ENCODE data around the gene CDX1. TPM values are rescaled to one million over a fixed set of nuclear protein-coding genes. Genes with fewer than 3 reads are reported as not detected.

The CDX1 gene
- total and polyA plus RNA-seq, 2 of the 8 experiments (the other 6 are each of a cell fraction or from before 2014, with no cell fraction given): not detected

GRCh38 chr5:150189326-150189725 is 22.7 kb downstream of the CDX1 start:
- no peak overlapping the region for H3K9ac ChIP-seq (replicated peaks in 1 of 4; ENCODE audit: extremely low read depth in 1 of 4, low read depth in 3 of 4, low read length in 3 of 4)
- H2BK120ac ChIP-seq (replicated peaks; ENCODE audit: low read depth, low read length): no peak overlapping the region
- no peak overlapping the region for H4K8ac ChIP-seq (ENCODE audit: extremely low read depth, insufficient read depth, low read length)
- H2AK5ac ChIP-seq (ENCODE audit: low read depth, low read length): no peak overlapping the region
- H4K5ac ChIP-seq (ENCODE audit: insufficient read length, low read depth, low read length): no peak overlapping the region
- H3K4me3 ChIP-seq (ENCODE audit: extremely low read depth in 1 of 4, insufficient read depth in 2 of 4, low read depth in 3 of 4, low read length in 4 of 4): peak overlapping the region in 2 of 4 experiments; percentile 31 to 61; a peak in 2 of 8 replicates
- H3K14ac ChIP-seq (ENCODE audit: insufficient read length): no peak overlapping the region
- FAIRE-seq (no peak), DNase-seq (ENCODE audit: low read depth in 1 of 2, low spot score in 2 of 2) (no peak)
- ChIA-PET POLR2A (ENCODE audit: partially characterized antibody) (no interaction called here), CTCF (ENCODE audit: partially characterized antibody) (interaction anchor here (1.1 to 23.7 kb wide), 7 partner anchors 10 to 65 kb away, joined by 3 to 302 read pairs (median 5); no protein-coding TSS in a partner anchor)
- H4K20me1 ChIP-seq (replicated peaks in 1 of 2; ENCODE audit: control insufficient read depth in 1 of 2, insufficient read depth in 2 of 2, low read length in 2 of 2): peaks cover 1 to 3% of the 10 kb centered on the region in 2 experiments
- peaks cover 4 to 26% (median 8%) of the 10 kb centered on the region in 4 experiments for H3K4me1 ChIP-seq (replicated peaks in 1 of 4; ENCODE audit: control insufficient read depth in 3 of 4, insufficient read depth in 4 of 4, low read length in 3 of 4)
- H3K18ac ChIP-seq (ENCODE audit: extremely low read depth, low read length): no peak overlapping the region
- H3K79me2 ChIP-seq (ENCODE audit: control insufficient read depth in 1 of 2, insufficient read depth in 2 of 2, low read length in 2 of 2): no peaks in the 10 kb centered on the region
- peaks cover 29 to 65% (median 60%) of the 10 kb centered on the region in 4 experiments for H3K27me3 ChIP-seq (replicated peaks in 1 of 4; ENCODE audit: control insufficient read depth in 3 of 4, extremely low read depth in 1 of 4, insufficient read depth in 3 of 4, low read length in 3 of 4)
- H3K4me2 ChIP-seq (ENCODE audit: insufficient read depth in 1 of 2, low read depth in 2 of 2, low read length in 2 of 2): peak overlapping the region; percentile 78 to 87
- no peaks in the 10 kb centered on the region for H3K9me3 ChIP-seq (ENCODE audit: insufficient read depth in 2 of 2, low read depth in 1 of 2, low read length in 1 of 2)
- no peak overlapping the region for H2BK20ac ChIP-seq (ENCODE audit: low read length)
- no peak overlapping the region for H2BK12ac ChIP-seq (ENCODE audit: low read depth, low read length)
- no peak for TF ChIP-seq TAF1 (IDR thresholded peaks at IDR 0.05; ENCODE audit: low read depth, low read length)
- TF ChIP-seq TEAD4 (IDR thresholded peaks at IDR 0.05; ENCODE audit: low read depth, low read length): no peak
- TF ChIP-seq HDAC2 (IDR thresholded peaks at IDR 0.05; ENCODE audit: borderline replicate concordance in 1 of 2, low read depth in 2 of 2, low read length in 2 of 2): no peak
- no peak for TF ChIP-seq CREB1 (IDR thresholded peaks at IDR 0.05)
- no peak overlapping the region for H3K23ac ChIP-seq (ENCODE audit: insufficient read length)
- no peaks in the 10 kb centered on the region for H3K36me3 ChIP-seq (ENCODE audit: control insufficient read depth in 2 of 4, insufficient read depth in 4 of 4, low read length in 3 of 4)
- H2BK5ac ChIP-seq (ENCODE audit: low read depth, low read length): no peak overlapping the region
- H2BK15ac ChIP-seq (ENCODE audit: low read length): no peak overlapping the region
- H2AFZ ChIP-seq (ENCODE audit: low read length): no peak overlapping the region
- no peak overlapping the region for H4K91ac ChIP-seq (replicated peaks; ENCODE audit: insufficient read length, low read length)
- H3K56ac ChIP-seq (replicated peaks; ENCODE audit: insufficient read length, low read depth, low read length): no peak overlapping the region
- peaks cover 6% of the 10 kb centered on the region; the same call in 1 of the 2 replicates for H3K23me2 ChIP-seq (ENCODE audit: low read depth, low read length)
- no peak overlapping the region for H3K27ac ChIP-seq (ENCODE audit: low read depth, low read length)
- no peak overlapping the region for H3K4ac ChIP-seq (replicated peaks; ENCODE audit: insufficient read length, low read depth, low read length)
- WGBS, 2 experiments (ENCODE audit: extremely low coverage in 1 of 2, insufficient coverage in 1 of 2, insufficient read length in 1 of 2, insufficient replicate concordance in 2 of 2, low coverage in 1 of 2, low lambda C conversion rate in 2 of 2, missing lambda C conversion rate in 1 of 2): 74% methylated on average over 3 of the region's 3 CpGs; no CpG with 5 or more reads in 1 of the 2 experiments
- no peaks in the 10 kb centered on the region for H3K79me1 ChIP-seq (ENCODE audit: low read depth, low read length)

All from H1 (cell line).